Gastrocnemius medialis (tissue), 4 donors: ENCODE data around the gene KCNH3.

Experiments used
- CTCF ChIP-seq, 5 experiments: fragments of 450-650 bp in 3 of 5; fragments of 200-600 bp in 2 of 5; sonication (generic) in 2 of 5; IDR thresholded peaks in 4 of 5; conservative IDR thresholded peaks in 1 of 5; 1 replicate in 4 of 5; 2 replicates in 1 of 5; pipeline ENCODE4 v1.5.1; 2016 to 2019; ENCODE audit warnings: antibody characterized with exemption in 5 of 5, mild to moderate bottlenecking in 3 of 5, moderate library complexity in 3 of 5
- POLR2A ChIP-seq, 2 donors: fragments of 450-650 bp; IDR thresholded peaks; one replicate each; pipeline ENCODE4 v1.6.1; 2017; ENCODE audit warnings: antibody characterized with exemption in 2 of 2, mild to moderate bottlenecking in 2 of 2, moderate library complexity in 2 of 2

- TF ChIP-seq CTCF (IDR thresholded peaks at IDR 0.05 in 4 of 5, conservative IDR thresholded peaks at IDR 0.05 in 1 of 5) (no peak), POLR2A (IDR thresholded peaks at IDR 0.05) (no peak)
Observed at GRCh38 chr12:49552425-49552824, 13.6 kb downstream of the KCNH3 start.
